D721Med (cell line): ENCODE results near the gene ZNF106.

ENCODE experiments used
- DNase-seq: peaks from one replicate; pipeline ENCODE4 v3.0.0; 2011; ENCODE audit warnings: low spot score; ENCODE audit not compliant: insufficient read length
- FAIRE-seq: peaks from 2 replicates; lab custom pipeline; 2011; peaks lifted over from hg19 to GRCh38; lab: Jason Lieb, UNC
- CTCF ChIP-seq: IDR thresholded peaks from 2 replicates; pipeline ENCODE4 v1.5.1; 2012; ENCODE audit warnings: mild to moderate bottlenecking, control low read depth; ENCODE audit not compliant: insufficient read depth; ENCODE audit errors: missing control alignments

ZNF106 gene

GRCh38 chr15:42490671-42491538, at the start of gene ZNF106:
ZNF106 (minus strand) TSS chr15:42491141; CDS start chr15:42472289, 18,852 bp downstream.
- FAIRE-seq = no peak
- TF ChIP-seq CTCF = no peak
- DNase-seq = peak; percentile 88

- no peak for TF ChIP-seq CTCF
- FAIRE-seq = no peak
- no peak for DNase-seq
Measured at GRCh38 chr15:42533246-42533645, 42.3 kb upstream of the ZNF106 start.

DNA sequence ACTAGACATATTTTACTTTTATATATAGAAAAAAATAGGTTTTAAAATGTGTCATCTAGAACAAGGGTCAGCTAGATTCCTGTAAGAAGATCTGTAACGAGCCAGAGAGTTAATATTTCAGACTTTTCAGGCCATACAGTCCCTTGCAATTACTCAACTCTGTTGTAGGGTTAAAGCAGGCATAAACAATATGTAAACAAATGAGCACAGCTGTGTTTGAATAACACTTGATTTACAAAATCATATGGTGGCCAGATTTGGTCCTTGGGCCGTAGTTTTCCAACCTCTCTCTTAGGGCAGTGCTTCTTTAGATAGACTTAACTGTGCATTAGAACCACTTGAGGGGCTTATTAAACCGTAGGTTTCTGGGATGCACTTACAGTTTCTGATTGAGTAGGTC, 38.0 kb upstream of the ZNF106 start:
- TF ChIP-seq CTCF = no peak
- FAIRE-seq (no peak), DNase-seq (no peak)

DNA sequence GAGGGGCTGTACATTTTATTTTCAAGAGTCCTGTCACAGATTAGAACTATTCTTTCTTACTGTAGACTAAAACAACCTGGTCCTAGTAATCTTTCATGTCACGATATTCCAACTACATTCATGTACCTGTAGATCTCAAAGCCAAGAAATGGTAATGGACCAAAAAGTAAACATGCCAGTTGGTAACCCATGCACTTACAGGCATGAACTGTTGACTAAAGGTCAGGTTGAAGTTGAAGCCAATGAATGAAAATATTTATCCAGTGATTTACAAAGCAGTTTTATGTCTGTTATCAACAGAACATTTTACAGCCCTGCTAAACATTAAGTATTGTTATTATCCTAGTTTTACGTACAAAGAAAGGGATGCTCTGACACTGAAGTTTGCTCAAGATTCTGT, 32.4 kb upstream of the ZNF106 start:
- DNase-seq (no peak), FAIRE-seq (no peak)
- TF ChIP-seq CTCF = no peak

GRCh38 chr15:42511007-42511391, 20.1 kb upstream of the ZNF106 start:
- TF ChIP-seq CTCF = no peak
- FAIRE-seq (no peak), DNase-seq (no peak)

GRCh38 chr15:42510258-42511006, 19.5 kb upstream of the ZNF106 start:
- FAIRE-seq = no peak
- TF ChIP-seq CTCF = no peak
- DNase-seq = no peak
